HUES64 (cell line): ENCODE results near the gene ANO6.
"Not testable (repeated sequence)": the region's sequence is repeated elsewhere in the genome, so short reads cannot be mapped to it uniquely, and the experiment has no call there.

ENCODE experiments used
- H3K27ac ChIP-seq: 2 replicates; pipeline ENCODE4 v1.7.0; 2013; ENCODE audit warnings: low read depth, low read length, inconsistent platforms
- H3K27me3 ChIP-seq: 2 replicates; pipeline ENCODE4 v1.6.1; 2013; ENCODE audit warnings: mild to moderate bottlenecking, low read length; ENCODE audit not compliant: insufficient read depth
- H3K36me3 ChIP-seq: 2 replicates; pipeline ENCODE4 v1.6.1; 2013; ENCODE audit warnings: mild to moderate bottlenecking, low read length; ENCODE audit not compliant: insufficient read depth
- H3K4me1 ChIP-seq: 2 replicates; pipeline ENCODE4 v1.6.1; 2013; ENCODE audit warnings: mild to moderate bottlenecking, low read length, moderate library complexity; ENCODE audit not compliant: insufficient read depth
- H3K4me3 ChIP-seq: 2 replicates; pipeline ENCODE4 v1.5.1; 2013; ENCODE audit warnings: mild to moderate bottlenecking, low read length, moderate library complexity
- H3K9ac ChIP-seq: 2 replicates; pipeline ENCODE4 v1.6.1; 2013; ENCODE audit warnings: mild to moderate bottlenecking, low read depth, low read length
- H3K9me3 ChIP-seq: 2 replicates; pipeline ENCODE4 v1.6.1; 2013; ENCODE audit warnings: low read depth, low read length; ENCODE audit not compliant: insufficient read depth
- WGBS: fragments of 150-250, 120-280 bp; methylation state at CpG from one replicate; pipeline ENCODE4 v1.1.7; 2013; ENCODE audit warnings: missing lambda C conversion rate; 5-methylcytosine and 5-hydroxymethylcytosine counted together

The ANO6 gene

GRCh38 chr12:45317261-45317660 lies 101.4 kb downstream of the ANO6 start:
- not testable (repeated sequence) for H3K4me1 ChIP-seq, H3K27me3 ChIP-seq, H3K4me3 ChIP-seq, H3K9ac ChIP-seq, H3K27ac ChIP-seq, H3K9me3 ChIP-seq
- H3K36me3 ChIP-seq, result peaks cover 28% of the 10 kb centered on the region
- WGBS, result 100% methylated on average over 1 of the region's 3 CpGs

GRCh38 chr12:45322810-45323209 lies 106.9 kb downstream of the ANO6 start:
- H3K9ac ChIP-seq, result no peak overlapping the region
- no peaks in the 10 kb centered on the region for H3K9me3 ChIP-seq
- 96% methylated on average over 3 of the region's 4 CpGs for WGBS

GRCh38 chr12:45324391-45324790 lies 108.5 kb downstream of the ANO6 start:
- Histone ChIP-seq H3K9me3 (no peaks in the 10 kb centered on the region), H3K27me3 (no peaks in the 10 kb centered on the region), H3K36me3 (peaks cover 2% of the 10 kb centered on the region; the same call in 1 of the 2 replicates), H3K4me1 (peaks cover 6% of the 10 kb centered on the region; the same call in 1 of the 2 replicates), H3K9ac (no peak overlapping the region), H3K4me3 (no peak overlapping the region), H3K27ac (no peak overlapping the region)
- WGBS, result 70% methylated on average over 4 of the region's 4 CpGs

More at GRCh38 chr12:45322810-45323209, 106.9 kb downstream of the ANO6 start:
- peaks cover 2% of the 10 kb centered on the region; the same call in 1 of the 2 replicates for H3K36me3 ChIP-seq
- no peaks in the 10 kb centered on the region for H3K27me3 ChIP-seq
- no peak overlapping the region for H3K27ac ChIP-seq
- H3K4me1 ChIP-seq, result peaks cover 2% of the 10 kb centered on the region; the same call in 1 of the 2 replicates
- H3K4me3 ChIP-seq, result no peak overlapping the region

- Histone ChIP-seq H3K36me3 (peaks cover 4% of the 10 kb centered on the region; the same call in 1 of the 2 replicates), H3K4me3 (no peak overlapping the region), H3K27me3 (no peaks in the 10 kb centered on the region), H3K27ac (no peak overlapping the region), H3K9ac (no peak overlapping the region), H3K9me3 (no peaks in the 10 kb centered on the region), H3K4me1 (peaks cover 6% of the 10 kb centered on the region; the same call in 1 of the 2 replicates)
- WGBS, result 98% methylated on average over 3 of the region's 3 CpGs
Observed at GRCh38 chr12:45326358-45326975, 110.6 kb downstream of the ANO6 start.

- peaks cover 18% of the 10 kb centered on the region for H3K36me3 ChIP-seq
- H3K9ac ChIP-seq, result no peak overlapping the region
- H3K27ac ChIP-seq, result no peak overlapping the region
- no peak overlapping the region for H3K4me3 ChIP-seq
- H3K27me3 ChIP-seq, result no peaks in the 10 kb centered on the region
- 91% methylated on average over 2 of the region's 2 CpGs for WGBS
- H3K9me3 ChIP-seq, result no peaks in the 10 kb centered on the region
- H3K4me1 ChIP-seq, result peaks cover 6% of the 10 kb centered on the region; the same call in 1 of the 2 replicates
Observed at GRCh38 chr12:45327823-45328383, 112.0 kb downstream of the ANO6 start.

GRCh38 chr12:45329238-45329637 lies 113.3 kb downstream of the ANO6 start:
- H3K9ac ChIP-seq, result no peak overlapping the region
- no peak overlapping the region for H3K27ac ChIP-seq
- no peaks in the 10 kb centered on the region for H3K27me3 ChIP-seq
- no peak overlapping the region for H3K4me3 ChIP-seq
- H3K4me1 ChIP-seq, result peaks cover 11% of the 10 kb centered on the region
- H3K36me3 ChIP-seq, result peaks cover 29% of the 10 kb centered on the region
- H3K9me3 ChIP-seq, result no peaks in the 10 kb centered on the region
- whole genome bisulfite sequencing, result 100% methylated on average over 1 of the region's 1 CpG

- Histone ChIP-seq H3K27ac (no peak overlapping the region), H3K9me3 (no peaks in the 10 kb centered on the region), H3K4me1 (peaks cover 11% of the 10 kb centered on the region), H3K36me3 (peaks cover 29% of the 10 kb centered on the region), H3K27me3 (no peaks in the 10 kb centered on the region), H3K4me3 (no peak overlapping the region), H3K9ac (no peak overlapping the region)
- 89% methylated on average over 1 of the region's 1 CpG for WGBS
Observed at GRCh38 chr12:45329702-45330101, 113.8 kb downstream of the ANO6 start.

- Histone ChIP-seq H3K27ac (no peak overlapping the region), H3K9ac (no peak overlapping the region), H3K4me3 (no peak overlapping the region), H3K4me1 (peaks cover 11% of the 10 kb centered on the region), H3K36me3 (peaks cover 27% of the 10 kb centered on the region), H3K9me3 (no peaks in the 10 kb centered on the region), H3K27me3 (no peaks in the 10 kb centered on the region)
- WGBS, result 84% methylated on average over 2 of the region's 2 CpGs
Observed at GRCh38 chr12:45331552-45331951, 115.7 kb downstream of the ANO6 start.

- Histone ChIP-seq H3K27ac (no peak overlapping the region), H3K4me3 (no peak overlapping the region), H3K36me3 (peaks cover 27% of the 10 kb centered on the region), H3K9me3 (no peaks in the 10 kb centered on the region), H3K9ac (no peak overlapping the region), H3K4me1 (peaks cover 15% of the 10 kb centered on the region), H3K27me3 (no peaks in the 10 kb centered on the region)
- WGBS, result no CpG with 5 or more reads among the region's 1 CpG
Observed at GRCh38 chr12:45334396-45334795, 118.5 kb downstream of the ANO6 start.

- Histone ChIP-seq H3K27me3 (no peaks in the 10 kb centered on the region), H3K27ac (no peak overlapping the region), H3K4me1 (peaks cover 15% of the 10 kb centered on the region), H3K9me3 (no peaks in the 10 kb centered on the region), H3K36me3 (peaks cover 26% of the 10 kb centered on the region), H3K4me3 (no peak overlapping the region), H3K9ac (no peak overlapping the region)
- WGBS, result no CpG with 5 or more reads among the region's 2 CpGs
Observed at GRCh38 chr12:45336331-45336730, 120.4 kb downstream of the ANO6 start.

GRCh38 chr12:45336762-45337596 lies 121.1 kb downstream of the ANO6 start:
- WGBS, result over 99% methylated on average over 3 of the region's 3 CpGs
- Histone ChIP-seq H3K27ac (no peak overlapping the region), H3K9ac (no peak overlapping the region), H3K4me1 (peaks cover 15% of the 10 kb centered on the region), H3K36me3 (peaks cover 19% of the 10 kb centered on the region; the same call in 1 of the 2 replicates), H3K9me3 (no peaks in the 10 kb centered on the region), H3K4me3 (no peak overlapping the region), H3K27me3 (no peaks in the 10 kb centered on the region)
